Kidney (tissue), 14 donors: ENCODE results near the gene FGR. TPM values are rescaled to one million over a fixed set of nuclear protein-coding genes. Genes with fewer than 3 reads are reported as not detected.

Experiments used
- DNase-seq, 5 donors: peaks; one replicate each; pipeline ENCODE4 v3.0.0-alpha.2; 2013 to 2020
- FAIRE-seq: peaks from 2 replicates; lab custom pipeline; 2012; peaks lifted over from hg19 to GRCh38; lab: Jason Lieb, UNC
- H3K27ac ChIP-seq, 2 donors: one replicate each; pipeline ENCODE4 v1.7.0; 2013; ENCODE audit warnings: low read depth in 2 of 2, low read length in 2 of 2, inconsistent platforms in 1 of 2
- H3K27me3 ChIP-seq: one replicate; pipeline ENCODE4 v1.7.1; 2013; ENCODE audit warnings: low read length, inconsistent platforms; ENCODE audit not compliant: control insufficient read depth, insufficient read depth
- H3K36me3 ChIP-seq, 3 donors: one replicate each; pipeline versions ENCODE4 v1.7.0 to v1.7.1; 2013; ENCODE audit warnings: low read length in 3 of 3, control low read depth in 1 of 3, inconsistent platforms in 1 of 3; ENCODE audit not compliant: insufficient read depth in 3 of 3, control insufficient read depth in 2 of 3
- H3K4me1 ChIP-seq, 3 donors: one replicate each; pipeline versions ENCODE4 v1.7.0 to v1.7.1; 2013; ENCODE audit warnings: low read length in 3 of 3, inconsistent platforms in 1 of 3, low read depth in 1 of 3; ENCODE audit not compliant: control insufficient read depth in 2 of 3, insufficient read depth in 2 of 3
- H3K4me3 ChIP-seq, 3 donors: one replicate each; pipeline versions ENCODE4 v1.7.0 to v1.8.1; 2013; ENCODE audit warnings: low read length in 3 of 3, control low read depth in 1 of 3, inconsistent platforms in 1 of 3
- H3K9ac ChIP-seq, 3 donors: one replicate each; pipeline versions ENCODE4 v1.7.0 to v1.7.1; 2013; ENCODE audit warnings: low read length in 3 of 3, control low read depth in 1 of 3, inconsistent platforms in 1 of 3
- H3K9me3 ChIP-seq, 3 donors: one replicate each; pipeline versions ENCODE4 v1.7.0 to v1.7.1; 2013; ENCODE audit warnings: low read length in 3 of 3, control low read depth in 1 of 3, inconsistent platforms in 1 of 3; ENCODE audit not compliant: control insufficient read depth in 2 of 3, insufficient read depth in 1 of 3
- intact Hi-C: fragments of 100-400 bp; cut with DNase I; formaldehyde crosslinking; loops from one replicate; pipeline ENCODE4 v1.11.1; 2022
- polyA plus RNA-seq: library from polyadenylated mRNA; stranded (reverse); fragments of 350-450 nt; fragmentation: Illumina TruSeq; extraction: RNeasy Lipid Tissue Mini Kit (QIAGEN cat#74804); gene quantifications from one replicate; pipeline ENCODE4 v1.2.3, GENCODE V29; 2014; ENCODE audit warnings: low read depth, low replicate concordance; ENCODE audit not compliant: insufficient read depth
- total RNA-seq: library from RNA; stranded (reverse); fragmentation: NEBNext Ultra II Directional; extraction: Animal tissue kit (Norgen Biotek cat#: 25700); gene quantifications from one replicate; pipeline ENCODE4 v1.2.1, GENCODE V29; 2021
- TF ChIP-seq, protein P1 (sequence below): IDR thresholded peaks from 3 replicates; pipeline ENCODE4 v1.5.1; 2012; ENCODE audit warnings: mild to moderate bottlenecking, moderate library complexity, borderline replicate concordance; ENCODE audit not compliant: insufficient read depth; ENCODE audit errors: extremely low read depth
- donor health status: control.
- donor health status: control.
- donor health status: control.
- donor health status: control.
- donor health status: control.
- donor health status: DM: yes; HTN: yes; CAD: no.
- donor health status: Normal renal cell carcinoma (clear cell type).

The FGR gene
- total and polyA plus RNA-seq, 2 donors from 2014 or later, result 2.5 to 23.3 TPM

- DNase-seq (peak; percentile 89 to 97 (median 95)), FAIRE-seq (no peak)
- Histone ChIP-seq H3K27ac (peak overlapping the region; percentile 43 to 76), H3K9me3 (no peaks in the 10 kb centered on the region), H3K27me3 (no peaks in the 10 kb centered on the region), H3K9ac (peak overlapping the region in 2 of 3 donors; percentile 8 to 59), H3K4me3 (peak overlapping the region; percentile 11 to 61 (median 43)), H3K36me3 (no peaks in the 10 kb centered on the region), H3K4me1 (peaks cover 0 to 19% (median 0%) of the 10 kb centered on the region in 3 donors)
- TF ChIP-seq, protein P1, sequence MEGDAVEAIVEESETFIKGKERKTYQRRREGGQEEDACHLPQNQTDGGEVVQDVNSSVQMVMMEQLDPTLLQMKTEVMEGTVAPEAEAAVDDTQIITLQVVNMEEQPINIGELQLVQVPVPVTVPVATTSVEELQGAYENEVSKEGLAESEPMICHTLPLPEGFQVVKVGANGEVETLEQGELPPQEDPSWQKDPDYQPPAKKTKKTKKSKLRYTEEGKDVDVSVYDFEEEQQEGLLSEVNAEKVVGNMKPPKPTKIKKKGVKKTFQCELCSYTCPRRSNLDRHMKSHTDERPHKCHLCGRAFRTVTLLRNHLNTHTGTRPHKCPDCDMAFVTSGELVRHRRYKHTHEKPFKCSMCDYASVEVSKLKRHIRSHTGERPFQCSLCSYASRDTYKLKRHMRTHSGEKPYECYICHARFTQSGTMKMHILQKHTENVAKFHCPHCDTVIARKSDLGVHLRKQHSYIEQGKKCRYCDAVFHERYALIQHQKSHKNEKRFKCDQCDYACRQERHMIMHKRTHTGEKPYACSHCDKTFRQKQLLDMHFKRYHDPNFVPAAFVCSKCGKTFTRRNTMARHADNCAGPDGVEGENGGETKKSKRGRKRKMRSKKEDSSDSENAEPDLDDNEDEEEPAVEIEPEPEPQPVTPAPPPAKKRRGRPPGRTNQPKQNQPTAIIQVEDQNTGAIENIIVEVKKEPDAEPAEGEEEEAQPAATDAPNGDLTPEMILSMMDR, result no peak
- intact Hi-C loops, result loop anchor here (5.0 to 10.0 kb wide), 2 partner anchors 47 to 355 kb away; no protein-coding TSS in a partner anchor
Measured at GRCh38 chr1:27659497-27660299, 24.7 kb upstream of the FGR start.

GRCh38 chr1:27658951-27659496, 24.0 kb upstream of the FGR start:
- Histone ChIP-seq H3K4me1 (peaks cover 0 to 19% (median 0%) of the 10 kb centered on the region in 3 donors), H3K9me3 (no peaks in the 10 kb centered on the region), H3K9ac (peak overlapping the region in 2 of 3 donors; percentile 8 to 12), H3K36me3 (no peaks in the 10 kb centered on the region), H3K27ac (peak overlapping the region; percentile 43 to 62), H3K27me3 (no peaks in the 10 kb centered on the region), H3K4me3 (peak overlapping the region in 1 of 3 donors; percentile 48)
- FAIRE-seq (no peak), DNase-seq (peak in 1 of 5 donors; percentile 25)
- intact Hi-C loops, result no loop called here
- TF ChIP-seq, protein P1, result no peak

- DNase-seq, result peak in 1 of 5 donors; percentile 78
- Histone ChIP-seq H3K9me3 (no peaks in the 10 kb centered on the region), H3K36me3 (no peaks in the 10 kb centered on the region), H3K9ac (peak overlapping the region in 1 of 3 donors; percentile 51), H3K27ac (no peak overlapping the region), H3K4me1 (peaks cover 0 to 14% (median 0%) of the 10 kb centered on the region in 3 donors), H3K27me3 (no peaks in the 10 kb centered on the region), H3K4me3 (no peak overlapping the region)
- TF ChIP-seq, protein P1, result no peak
- FAIRE-seq, result no peak
- intact Hi-C loops, result no loop called here
Measured at GRCh38 chr1:27656157-27656893, 21.3 kb upstream of the FGR start.
